HUES48 (cell line): ENCODE measurements around the gene RPRD2.
A peak's percentile ranks its signal among the peaks of the same experiment; 100 is the strongest.

Experiments used
- H3K27ac ChIP-seq: one replicate; pipeline ENCODE4 v1.7.0; 2013; ENCODE audit warnings: low read depth, low read length, inconsistent platforms
- H3K27me3 ChIP-seq: 2 replicates; pipeline ENCODE4 v1.6.1; 2013; ENCODE audit warnings: mild to moderate bottlenecking, low read length; ENCODE audit not compliant: control insufficient read depth, insufficient read depth
- H3K36me3 ChIP-seq: 2 replicates; pipeline ENCODE4 v1.6.1; 2013; ENCODE audit warnings: low read length; ENCODE audit not compliant: control insufficient read depth, insufficient read depth
- H3K4me1 ChIP-seq: 2 replicates; pipeline ENCODE4 v1.6.1; 2013; ENCODE audit warnings: mild to moderate bottlenecking, low read length; ENCODE audit not compliant: control insufficient read depth, insufficient read depth
- H3K4me3 ChIP-seq: 2 replicates; pipeline ENCODE4 v1.5.1; 2013; ENCODE audit warnings: mild to moderate bottlenecking, low read depth, low read length
- H3K9ac ChIP-seq: 2 replicates; pipeline ENCODE4 v1.6.1; 2013; ENCODE audit warnings: mild to moderate bottlenecking, low read depth, low read length, moderate library complexity
- H3K9me3 ChIP-seq: 2 replicates; pipeline ENCODE4 v1.6.1; 2013; ENCODE audit warnings: low read length; ENCODE audit not compliant: control insufficient read depth, insufficient read depth

Gene RPRD2

DNA sequence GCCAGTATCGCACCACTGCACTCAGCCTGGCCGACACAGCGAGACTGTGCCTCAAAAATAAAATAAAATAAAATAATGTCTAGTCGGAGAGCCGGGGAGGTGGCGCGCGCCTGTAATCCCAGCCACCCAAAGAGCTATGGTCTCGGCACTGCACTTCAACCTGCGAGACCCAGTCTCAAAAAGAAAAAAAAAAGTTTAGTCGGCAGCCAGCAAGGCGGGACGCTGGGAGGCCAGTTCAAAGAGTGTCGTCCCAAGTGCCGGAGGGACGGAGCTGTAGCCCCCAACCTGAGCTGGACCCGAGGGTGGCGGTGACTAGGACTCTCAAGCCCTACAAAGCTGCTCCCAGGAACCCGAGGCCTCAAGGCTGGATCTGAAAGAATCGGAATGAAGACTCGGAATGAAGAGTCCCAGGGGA, 151.0 kb downstream of the RPRD2 start:
- Histone ChIP-seq H3K9me3 (no peaks in the 10 kb centered on the region), H3K27me3 (no peaks in the 10 kb centered on the region), H3K27ac (peak overlapping the region; percentile 75), H3K36me3 (no peaks in the 10 kb centered on the region), H3K4me3 (peak overlapping the region; percentile 87), H3K4me1 (0 out of 2 replicates have a peak, but pooled peaks cover 5% of the 10 kb centered on the region), H3K9ac (peak overlapping the region; percentile 50)

GRCh38 chr1:150515328-150516049, 151.5 kb downstream of the RPRD2 start, which contains the start of gene FALEC:
FALEC (plus strand) TSS chr1:150515752.
- Histone ChIP-seq H3K4me3 (peak within 1 kb of the TSS; percentile 87), H3K4me1 (0 out of 2 replicates have a peak, but pooled peaks cover 5% of the 10 kb centered on the region), H3K27ac (peak within 1 kb of the TSS; percentile 75), H3K36me3 (no peaks in the 10 kb centered on the region), H3K27me3 (no peaks in the 10 kb centered on the region), H3K9me3 (no peaks in the 10 kb centered on the region), H3K9ac (peak within 1 kb of the TSS; percentile 59)

DNA sequence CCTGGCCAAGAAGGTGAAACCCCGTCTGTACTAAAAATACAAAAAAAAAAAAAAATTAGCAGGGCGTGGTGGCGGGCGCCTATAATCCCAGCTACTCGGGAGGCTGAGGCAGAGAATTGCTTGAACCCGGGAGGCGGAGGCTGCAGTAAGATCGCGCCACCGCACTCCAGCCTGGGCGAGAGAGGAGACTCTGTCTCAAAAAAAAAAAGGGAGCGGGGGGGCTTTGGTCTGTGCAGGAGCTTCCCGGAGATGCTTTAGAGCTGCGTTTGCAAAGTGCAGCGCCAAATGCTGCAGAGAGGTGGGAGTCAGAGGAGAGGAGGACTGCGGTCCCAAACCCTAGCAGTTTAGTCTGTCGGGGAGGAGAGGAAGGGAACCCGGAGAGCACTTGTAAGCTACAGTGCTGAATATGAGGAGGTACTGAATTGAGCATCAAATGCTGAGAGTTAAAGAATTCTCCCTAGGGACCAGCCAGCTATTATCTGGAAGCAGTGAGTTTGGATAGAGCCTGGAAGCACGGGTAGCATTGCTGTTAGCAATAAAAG, 152.2 kb downstream of the RPRD2 start:
- Histone ChIP-seq H3K36me3 (no peaks in the 10 kb centered on the region), H3K4me1 (0 out of 2 replicates have a peak, but pooled peaks cover 5% of the 10 kb centered on the region), H3K4me3 (peak overlapping the region; percentile 87), H3K27me3 (no peaks in the 10 kb centered on the region), H3K9me3 (no peaks in the 10 kb centered on the region), H3K9ac (0 out of 2 replicates have a peak overlapping the region, but pooled peaks have one; percentile 3), H3K27ac (peak overlapping the region; percentile 22)

DNA sequence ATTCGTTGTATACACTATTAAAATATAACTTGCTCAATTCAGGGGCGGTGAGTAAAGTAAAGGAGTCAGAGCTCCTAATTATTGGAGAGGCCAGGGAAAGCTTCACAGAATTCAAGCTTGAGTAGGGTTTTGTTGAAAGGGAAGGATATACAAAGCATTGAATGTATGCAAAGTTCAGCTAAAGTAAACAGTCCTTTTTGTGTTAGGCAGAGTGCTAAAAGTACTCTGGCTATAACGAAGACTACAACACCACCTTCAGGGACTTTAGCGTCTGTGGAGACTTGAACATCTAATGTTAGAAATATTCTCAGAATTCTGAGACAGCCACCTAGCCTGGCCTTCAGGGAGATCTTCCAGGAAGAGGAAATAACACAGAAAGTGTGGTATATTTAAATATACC, 152.7 kb downstream of the RPRD2 start:
- Histone ChIP-seq H3K27me3 (no peaks in the 10 kb centered on the region), H3K4me3 (peak overlapping the region; percentile 87), H3K36me3 (no peaks in the 10 kb centered on the region), H3K9me3 (no peaks in the 10 kb centered on the region), H3K4me1 (0 out of 2 replicates have a peak, but pooled peaks cover 5% of the 10 kb centered on the region), H3K9ac (no peak overlapping the region), H3K27ac (peak overlapping the region; percentile 22)

DNA sequence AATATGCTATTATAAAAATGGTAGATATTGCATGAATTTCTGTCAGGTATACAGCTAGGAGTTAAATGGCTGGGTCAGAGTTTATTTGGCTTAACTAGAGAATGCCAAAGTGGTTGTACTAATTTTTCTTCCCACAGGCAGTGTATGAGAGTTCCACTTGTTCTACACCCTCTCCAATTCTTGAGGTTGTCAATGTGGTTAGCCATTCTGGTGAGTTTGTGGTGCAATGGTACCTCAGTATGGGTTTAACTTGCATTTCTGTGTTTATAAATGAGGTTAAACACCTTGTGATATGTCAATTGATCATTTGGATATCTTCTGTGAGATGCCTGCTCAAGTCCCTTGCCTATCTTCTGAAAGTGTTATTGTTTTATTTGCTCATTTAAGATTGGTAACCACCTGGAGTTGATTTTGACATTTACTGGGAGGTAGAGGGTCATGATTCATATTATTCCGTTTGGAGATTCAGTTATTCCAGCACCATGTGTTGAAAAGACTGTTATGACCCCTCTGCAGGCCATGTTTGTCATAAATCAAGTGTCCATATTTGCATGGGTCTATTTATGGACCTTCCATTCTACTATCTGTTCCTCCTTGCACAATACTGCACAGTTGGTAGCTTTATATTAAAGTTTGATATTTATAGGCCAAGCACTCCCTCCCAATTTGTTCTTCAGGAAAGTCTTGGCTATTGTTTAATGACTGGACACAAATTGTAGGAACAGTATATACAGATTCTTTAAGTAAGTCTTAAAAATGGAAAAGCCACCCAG, 157.4 kb downstream of the RPRD2 start:
- Histone ChIP-seq H3K9ac (no peak overlapping the region), H3K36me3 (no peaks in the 10 kb centered on the region), H3K4me1 (0 out of 2 replicates have a peak, but pooled peaks cover 3% of the 10 kb centered on the region), H3K27me3 (no peaks in the 10 kb centered on the region), H3K4me3 (no peak overlapping the region), H3K9me3 (no peaks in the 10 kb centered on the region), H3K27ac (no peak overlapping the region)

GRCh38 chr1:150525348-150525747, 161.4 kb downstream of the RPRD2 start:
- no peaks in the 10 kb centered on the region for H3K9me3 ChIP-seq
- H3K27ac ChIP-seq = no peak overlapping the region
- H3K9ac ChIP-seq = no peak overlapping the region
- no peaks in the 10 kb centered on the region for H3K36me3 ChIP-seq
- H3K4me1 ChIP-seq = no peaks in the 10 kb centered on the region
- no peaks in the 10 kb centered on the region for H3K27me3 ChIP-seq
- H3K4me3 ChIP-seq = no peak overlapping the region
